Effector memory CD4-positive, alpha-beta T cell (primary cell): ENCODE data around the gene RPL27A.
A peak's percentile ranks its signal among the peaks of the same experiment; 100 is the strongest.

Experiments
- DNase-seq, 3 donors: peaks; one replicate each; pipeline ENCODE4 v3.0.0-alpha.2; 2020
- H3K27ac ChIP-seq: 2 replicates; pipeline ENCODE4 v1.7.0; 2013; ENCODE audit warnings: mild to moderate bottlenecking, low read length, moderate library complexity; ENCODE audit not compliant: insufficient read depth, poor library complexity, severe bottlenecking
- H3K27me3 ChIP-seq: replicated peaks from 2 replicates; pipeline ENCODE4 v1.7.0; 2013; ENCODE audit warnings: mild to moderate bottlenecking, low read length; ENCODE audit not compliant: insufficient read depth, control insufficient read depth, poor library complexity, severe bottlenecking
- H3K36me3 ChIP-seq: 2 replicates; pipeline ENCODE4 v1.7.0; 2013; ENCODE audit warnings: mild to moderate bottlenecking, low read length, moderate library complexity; ENCODE audit not compliant: control insufficient read depth, insufficient read depth
- H3K4me1 ChIP-seq: 2 replicates; pipeline ENCODE4 v1.7.0; 2013; ENCODE audit warnings: low read length, mild to moderate bottlenecking; ENCODE audit not compliant: control insufficient read depth, insufficient read depth, poor library complexity, severe bottlenecking
- H3K4me3 ChIP-seq: 2 replicates; pipeline ENCODE4 v1.7.0; 2013; ENCODE audit warnings: low read length, low read depth, mild to moderate bottlenecking; ENCODE audit not compliant: insufficient read depth, poor library complexity, severe bottlenecking
- H3K9me3 ChIP-seq: 2 replicates; pipeline ENCODE4 v1.7.0; 2013; ENCODE audit warnings: mild to moderate bottlenecking, low read length, moderate library complexity; ENCODE audit not compliant: control insufficient read depth

The RPL27A gene

GRCh38 chr11:8671651-8672062 lies 10.9 kb upstream of the RPL27A start:
- no peak for DNase-seq
- Histone ChIP-seq H3K27ac (no peak overlapping the region), H3K27me3 (no peaks in the 10 kb centered on the region), H3K9me3 (no peaks in the 10 kb centered on the region), H3K36me3 (peaks cover 6% of the 10 kb centered on the region), H3K4me1 (no peaks in the 10 kb centered on the region), H3K4me3 (no peak overlapping the region)

- DNase-seq, result no peak
- no peak overlapping the region for H3K4me3 ChIP-seq
- no peaks in the 10 kb centered on the region for H3K4me1 ChIP-seq
- peaks cover 6% of the 10 kb centered on the region for H3K36me3 ChIP-seq
- H3K9me3 ChIP-seq, result no peaks in the 10 kb centered on the region
- no peaks in the 10 kb centered on the region for H3K27me3 ChIP-seq
- H3K27ac ChIP-seq, result no peak overlapping the region
These were observed 10.2 kb upstream of the RPL27A start for GRCh38 chr11:8672346-8672745.

- peaks cover 6% of the 10 kb centered on the region for H3K36me3 ChIP-seq
- H3K4me1 ChIP-seq, result no peaks in the 10 kb centered on the region
- no peak for DNase-seq
- H3K27ac ChIP-seq, result no peak overlapping the region
- H3K27me3 ChIP-seq, result no peaks in the 10 kb centered on the region
- H3K4me3 ChIP-seq, result no peak overlapping the region
- no peaks in the 10 kb centered on the region for H3K9me3 ChIP-seq
These were observed 7.7 kb upstream of the RPL27A start for GRCh38 chr11:8674859-8675258.

GRCh38 chr11:8676458-8676857 lies 6.1 kb upstream of the RPL27A start:
- no peak for DNase-seq
- no peak overlapping the region for H3K4me3 ChIP-seq
- no peaks in the 10 kb centered on the region for H3K4me1 ChIP-seq
- peaks cover 4% of the 10 kb centered on the region for H3K36me3 ChIP-seq
- no peaks in the 10 kb centered on the region for H3K27me3 ChIP-seq
- H3K27ac ChIP-seq, result no peak overlapping the region
- no peaks in the 10 kb centered on the region for H3K9me3 ChIP-seq

- H3K27ac ChIP-seq, result no peak overlapping the region
- H3K27me3 ChIP-seq, result no peaks in the 10 kb centered on the region
- no peaks in the 10 kb centered on the region for H3K9me3 ChIP-seq
- peaks cover 11% of the 10 kb centered on the region for H3K4me1 ChIP-seq
- no peak for DNase-seq
- H3K36me3 ChIP-seq, result peaks cover 2% of the 10 kb centered on the region
- no peak overlapping the region for H3K4me3 ChIP-seq
These were observed 3.6 kb upstream of the RPL27A start for GRCh38 chr11:8679006-8679405.

DNA sequence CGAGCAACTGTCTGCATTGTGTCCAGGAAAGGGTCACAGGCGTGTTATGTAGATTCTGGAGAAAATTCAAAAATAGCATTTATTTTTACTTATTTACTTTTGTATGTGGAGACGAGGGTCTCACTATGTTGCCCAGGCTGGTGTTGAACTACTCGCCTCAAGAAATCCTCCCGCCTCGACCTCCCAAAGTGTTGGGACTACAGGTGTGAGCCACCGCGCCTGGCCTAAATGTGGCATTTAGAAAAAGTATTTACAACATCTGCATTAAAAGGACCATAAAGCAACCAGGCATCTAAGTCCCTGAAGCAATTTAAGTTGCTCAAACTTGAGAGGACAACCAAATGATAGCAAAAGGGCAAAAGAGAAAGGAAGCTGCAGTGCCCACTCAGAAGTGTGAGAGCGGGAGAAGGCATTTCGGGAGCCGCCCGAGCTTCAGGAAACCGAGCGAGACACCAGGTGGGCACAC lies 722 bp upstream of the RPL27A start:
- peaks cover 24% of the 10 kb centered on the region for H3K36me3 ChIP-seq
- no peak for DNase-seq
- no peaks in the 10 kb centered on the region for H3K27me3 ChIP-seq
- H3K4me1 ChIP-seq, result peaks cover 17% of the 10 kb centered on the region
- peak overlapping the region; percentile 97 for H3K27ac ChIP-seq
- H3K4me3 ChIP-seq, result peak overlapping the region; percentile 87
- no peaks in the 10 kb centered on the region for H3K9me3 ChIP-seq

- H3K9me3 ChIP-seq, result no peaks in the 10 kb centered on the region
- peak overlapping the region; percentile 97 for H3K27ac ChIP-seq
- H3K4me1 ChIP-seq, result peaks cover 21% of the 10 kb centered on the region
- peaks cover 24% of the 10 kb centered on the region for H3K36me3 ChIP-seq
- DNase-seq, result peak in 1 of 3 donors; percentile 27
- peak overlapping the region; percentile 87 for H3K4me3 ChIP-seq
- H3K27me3 ChIP-seq, result no peaks in the 10 kb centered on the region
These were observed 669 bp downstream of the RPL27A start for GRCh38 chr11:8683115-8683807.

GRCh38 chr11:8684600-8685290 lies 2.2 kb downstream of the RPL27A start:
- no peak for DNase-seq
- Histone ChIP-seq H3K27me3 (no peaks in the 10 kb centered on the region), H3K4me1 (peaks cover 29% of the 10 kb centered on the region), H3K36me3 (peaks cover 24% of the 10 kb centered on the region), H3K9me3 (no peaks in the 10 kb centered on the region), H3K27ac (peak overlapping the region; percentile 97), H3K4me3 (peak overlapping the region; percentile 87)

DNA sequence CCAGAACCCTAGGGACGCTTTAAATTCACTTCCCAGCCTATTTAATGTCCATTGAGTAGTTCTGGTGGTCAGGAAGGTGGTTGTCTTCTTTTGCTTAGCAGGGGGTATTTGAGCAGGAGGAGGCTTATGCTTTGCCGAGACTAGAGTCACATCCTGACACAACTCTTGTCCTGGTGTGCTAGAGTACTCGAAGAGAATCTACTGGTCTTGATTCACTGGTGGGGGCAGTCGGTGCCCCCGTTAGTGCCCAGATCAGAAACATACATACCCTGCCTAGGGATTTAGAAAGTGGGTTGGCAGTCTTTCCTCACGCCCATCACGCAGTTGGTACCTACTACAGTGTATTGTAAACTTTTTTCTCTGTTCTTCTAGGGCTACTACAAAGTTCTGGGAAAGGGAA lies 2.7 kb downstream of the RPL27A start:
- H3K4me1 ChIP-seq, result peaks cover 29% of the 10 kb centered on the region
- H3K4me3 ChIP-seq, result no peak overlapping the region
- no peak for DNase-seq
- H3K9me3 ChIP-seq, result no peaks in the 10 kb centered on the region
- no peak overlapping the region for H3K27ac ChIP-seq
- peaks cover 24% of the 10 kb centered on the region for H3K36me3 ChIP-seq
- H3K27me3 ChIP-seq, result no peaks in the 10 kb centered on the region

DNA sequence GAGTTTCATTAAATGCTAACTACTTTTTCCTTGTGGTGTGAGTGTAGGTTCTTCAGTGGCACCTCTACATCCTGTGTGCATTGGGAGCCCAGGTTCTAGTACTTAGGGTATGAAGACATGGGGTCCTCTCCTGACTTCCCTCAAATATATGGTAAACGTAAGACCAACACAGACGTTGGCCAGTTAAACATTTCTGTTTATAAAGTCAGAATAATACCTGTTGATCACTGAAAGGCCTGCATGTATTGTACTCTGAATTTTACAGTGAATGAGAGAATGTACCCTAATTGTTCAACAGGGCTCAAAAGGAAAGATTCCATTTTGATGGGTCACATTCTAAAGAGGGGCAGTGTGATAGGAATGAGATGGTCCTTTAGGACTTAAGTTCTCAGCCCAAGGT lies 3.2 kb downstream of the RPL27A start:
- Histone ChIP-seq H3K27me3 (no peaks in the 10 kb centered on the region), H3K9me3 (no peaks in the 10 kb centered on the region), H3K4me1 (peaks cover 29% of the 10 kb centered on the region), H3K36me3 (peaks cover 24% of the 10 kb centered on the region), H3K27ac (no peak overlapping the region), H3K4me3 (no peak overlapping the region)
- DNase-seq, result no peak
